Chondrocyte (in vitro differentiated cells): ENCODE data around the gene PKM. TPM values are rescaled to one million over a fixed set of nuclear protein-coding genes. Genes with fewer than 3 reads are reported as not detected.

ENCODE experiments used
- DNase-seq: peaks from one replicate; pipeline ENCODE4 v3.0.0; 2021; ENCODE audit warnings: mixed read lengths, low spot score
- H3K27ac Mint-ChIP-seq: one replicate; pipeline ENCODE4 v1.8.0; 2021; ENCODE audit warnings: mild to moderate bottlenecking, moderate library complexity, mixed read lengths; ENCODE audit not compliant: unreplicated experiment
- H3K27me3 Mint-ChIP-seq: 2 replicates; pipeline ENCODE4 v1.8.0; 2021; ENCODE audit warnings: low read depth, mixed read lengths
- H3K36me3 Mint-ChIP-seq: 2 replicates; pipeline ENCODE4 v1.8.0; 2021; ENCODE audit warnings: low read depth, mixed read lengths
- H3K4me1 Mint-ChIP-seq: 2 replicates; pipeline ENCODE4 v1.8.0; 2021; ENCODE audit warnings: low read depth, mild to moderate bottlenecking, mixed read lengths
- H3K4me3 Mint-ChIP-seq: one replicate; pipeline ENCODE4 v1.8.0; 2021; ENCODE audit warnings: mild to moderate bottlenecking, moderate library complexity, mixed read lengths; ENCODE audit not compliant: unreplicated experiment
- H3K9me3 Mint-ChIP-seq: 2 replicates; pipeline ENCODE4 v1.8.0; 2021; ENCODE audit warnings: low read depth, mixed read lengths
- total RNA-seq: library from RNA; stranded (reverse); gene quantifications from 3 replicates; pipeline ENCODE4 v1.2.1, GENCODE V29; 2021
- TF ChIP-seq, protein P1 (sequence below): fragments of 200-600 bp; sonication (generic); IDR thresholded peaks from 2 replicates; pipeline ENCODE4 v1.5.0; 2021; ENCODE audit warnings: antibody characterized with exemption, mild to moderate bottlenecking, moderate library complexity

The PKM gene
- total RNA-seq, 1 donor from 2014 or later, result 976 TPM

DNA sequence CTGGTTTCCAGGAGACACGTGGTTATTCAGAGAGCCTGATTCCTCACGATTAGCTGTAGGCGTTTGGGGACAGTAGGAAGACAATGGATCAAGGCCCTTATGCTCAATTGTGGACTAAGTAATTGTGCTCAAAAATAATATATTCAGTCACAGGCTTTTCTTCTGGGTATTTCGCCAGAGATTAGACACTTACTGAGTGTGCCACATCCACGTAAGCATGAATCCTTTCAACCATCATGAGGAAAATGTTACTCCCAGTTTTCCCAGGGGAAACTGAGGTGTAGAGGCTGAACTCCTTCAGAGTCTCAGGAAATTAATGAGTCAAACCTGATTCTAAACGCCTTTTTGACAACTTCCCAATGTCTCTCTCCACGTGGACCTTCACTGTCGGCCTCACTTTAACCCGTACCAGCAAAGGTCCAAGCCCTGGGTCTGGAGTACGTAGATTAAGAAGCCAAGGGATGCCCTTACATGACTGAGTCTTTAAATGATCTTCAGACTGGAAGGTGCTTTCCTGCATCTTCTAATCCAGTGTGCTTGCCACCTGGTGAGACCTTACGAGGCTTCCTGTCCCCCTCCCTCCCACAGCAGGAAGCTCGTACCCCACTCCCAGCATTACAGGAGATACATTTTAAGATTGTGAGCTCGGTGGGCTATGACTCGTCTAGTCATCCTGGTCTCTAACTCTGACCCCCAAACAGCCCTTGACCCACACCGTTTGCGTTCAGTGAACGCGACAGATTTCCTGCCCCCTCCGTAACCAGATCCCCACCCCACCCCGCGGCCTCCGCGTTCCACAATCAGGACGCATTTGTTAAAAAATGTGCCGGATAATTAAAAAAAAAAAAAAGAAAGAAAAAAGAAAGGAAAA is 1.7 kb downstream of the PKM start:
- peaks cover 58% of the 10 kb centered on the region for H3K4me1 Mint-ChIP-seq

DNA sequence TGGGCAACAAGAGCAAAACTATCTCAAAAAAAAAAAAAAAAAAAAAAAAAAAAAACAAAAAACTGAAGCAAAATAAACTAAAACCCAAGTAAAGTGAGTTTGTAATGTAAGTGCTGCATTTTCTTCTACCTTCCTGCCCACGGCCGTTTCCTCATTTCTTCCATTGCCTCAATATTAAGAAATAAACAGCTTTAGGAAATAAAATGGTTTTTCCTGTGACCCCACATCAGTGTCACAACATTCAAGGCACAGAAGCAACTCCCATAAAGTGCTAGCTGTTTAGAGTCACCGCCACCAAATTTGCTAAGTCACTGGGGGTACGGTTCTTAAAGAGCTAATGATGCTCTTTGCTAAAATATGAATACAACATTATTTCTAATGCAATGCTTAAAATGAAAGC is 3.3 kb downstream of the PKM start:
- no peak for DNase-seq
- Mint-ChIP-seq H3K27me3 (no peaks in the 10 kb centered on the region), H3K9me3 (no peaks in the 10 kb centered on the region), H3K4me3 (peak overlapping the region; percentile 97), H3K36me3 (peaks cover 6% of the 10 kb centered on the region), H3K4me1 (peaks cover 70% of the 10 kb centered on the region), H3K27ac (peak overlapping the region; percentile 97)
- TF ChIP-seq, protein P1, sequence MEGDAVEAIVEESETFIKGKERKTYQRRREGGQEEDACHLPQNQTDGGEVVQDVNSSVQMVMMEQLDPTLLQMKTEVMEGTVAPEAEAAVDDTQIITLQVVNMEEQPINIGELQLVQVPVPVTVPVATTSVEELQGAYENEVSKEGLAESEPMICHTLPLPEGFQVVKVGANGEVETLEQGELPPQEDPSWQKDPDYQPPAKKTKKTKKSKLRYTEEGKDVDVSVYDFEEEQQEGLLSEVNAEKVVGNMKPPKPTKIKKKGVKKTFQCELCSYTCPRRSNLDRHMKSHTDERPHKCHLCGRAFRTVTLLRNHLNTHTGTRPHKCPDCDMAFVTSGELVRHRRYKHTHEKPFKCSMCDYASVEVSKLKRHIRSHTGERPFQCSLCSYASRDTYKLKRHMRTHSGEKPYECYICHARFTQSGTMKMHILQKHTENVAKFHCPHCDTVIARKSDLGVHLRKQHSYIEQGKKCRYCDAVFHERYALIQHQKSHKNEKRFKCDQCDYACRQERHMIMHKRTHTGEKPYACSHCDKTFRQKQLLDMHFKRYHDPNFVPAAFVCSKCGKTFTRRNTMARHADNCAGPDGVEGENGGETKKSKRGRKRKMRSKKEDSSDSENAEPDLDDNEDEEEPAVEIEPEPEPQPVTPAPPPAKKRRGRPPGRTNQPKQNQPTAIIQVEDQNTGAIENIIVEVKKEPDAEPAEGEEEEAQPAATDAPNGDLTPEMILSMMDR, result no peak

More for the DNA sequence above, 1.7 kb downstream of the PKM start:
- Mint-ChIP-seq H3K27ac (peak overlapping the region; percentile 97), H3K4me3 (peak overlapping the region; percentile 97), H3K27me3 (no peaks in the 10 kb centered on the region), H3K9me3 (no peaks in the 10 kb centered on the region), H3K36me3 (peaks cover 3% of the 10 kb centered on the region)
- TF ChIP-seq, protein P1, result no peak
- no peak for DNase-seq

DNA sequence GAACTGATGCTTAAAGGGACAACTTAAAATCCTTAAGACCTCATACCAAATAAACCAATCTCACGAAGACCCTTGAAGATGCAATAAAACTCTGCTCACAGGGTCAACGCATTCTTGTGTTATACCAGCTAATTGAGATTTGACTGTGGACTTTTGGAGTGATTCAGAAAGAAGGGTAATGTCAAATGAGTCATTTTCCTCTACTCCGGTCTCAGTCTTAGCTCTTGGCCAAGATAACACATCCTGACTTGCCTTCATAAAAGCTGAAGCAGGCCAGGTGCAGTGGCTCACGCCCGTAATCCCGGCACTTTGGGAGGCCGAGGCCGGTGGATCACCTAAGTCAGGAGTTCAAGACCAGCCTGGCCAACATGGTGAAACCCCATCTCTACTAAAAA is 3.8 kb downstream of the PKM start:
- Mint-ChIP-seq H3K4me3 (peak overlapping the region; percentile 97), H3K9me3 (no peaks in the 10 kb centered on the region), H3K27me3 (no peaks in the 10 kb centered on the region), H3K4me1 (peaks cover 70% of the 10 kb centered on the region), H3K27ac (peak overlapping the region; percentile 97), H3K36me3 (peaks cover 6% of the 10 kb centered on the region)
- TF ChIP-seq, protein P1, result no peak
- no peak for DNase-seq

DNA sequence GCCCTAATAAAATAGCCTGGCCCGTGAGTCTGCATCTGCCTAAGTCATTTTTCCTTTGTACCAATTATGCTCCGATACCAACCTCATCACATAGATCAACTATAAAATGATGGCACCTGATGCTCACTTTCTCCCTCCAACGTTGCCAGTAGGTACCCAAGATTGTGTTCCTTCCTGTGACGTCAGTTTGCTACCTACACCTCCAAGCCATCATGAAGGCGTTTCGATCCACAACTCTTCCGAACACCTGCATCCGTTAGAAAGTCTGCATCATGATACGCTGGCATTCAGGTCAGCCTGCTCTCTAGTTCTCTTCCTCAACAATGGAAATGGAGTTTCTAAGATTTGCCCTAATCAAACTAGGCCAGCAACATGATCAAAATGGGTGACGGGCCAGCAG is 7.7 kb downstream of the PKM start:
- peaks cover 86% of the 10 kb centered on the region for H3K4me1 Mint-ChIP-seq
- no peaks in the 10 kb centered on the region for H3K9me3 Mint-ChIP-seq
- TF ChIP-seq, protein P1, result no peak
- peaks cover 14% of the 10 kb centered on the region for H3K36me3 Mint-ChIP-seq
- H3K27me3 Mint-ChIP-seq, result no peaks in the 10 kb centered on the region
- H3K4me3 Mint-ChIP-seq, result no peak overlapping the region
- DNase-seq, result no peak
- peak overlapping the region; percentile 88 for H3K27ac Mint-ChIP-seq

DNA sequence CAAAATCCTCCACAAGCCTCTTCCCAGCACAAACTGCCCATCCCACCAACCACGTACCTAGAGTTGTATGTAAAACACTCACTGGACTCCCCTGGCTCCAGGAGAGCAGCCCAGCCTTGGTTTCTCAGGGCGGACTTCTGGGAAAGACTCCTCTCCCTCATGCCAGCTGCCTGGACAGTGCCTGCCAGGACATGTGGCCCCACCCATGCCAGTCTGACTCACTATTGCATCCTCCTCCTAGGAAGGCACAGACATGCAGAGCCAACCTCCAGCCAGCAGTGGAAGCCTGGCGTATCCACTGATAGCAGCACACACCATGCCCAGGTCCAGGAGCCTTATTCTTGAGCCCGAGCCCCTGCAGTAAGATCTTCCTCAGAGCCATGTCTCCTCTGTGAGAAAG is 8.6 kb downstream of the PKM start:
- DNase-seq, result no peak
- peak overlapping the region; percentile 29 for H3K4me3 Mint-ChIP-seq
- TF ChIP-seq, protein P1, result peak; percentile 36
- H3K27me3 Mint-ChIP-seq, result no peaks in the 10 kb centered on the region
- peak overlapping the region; percentile 88 for H3K27ac Mint-ChIP-seq
- peaks cover 82% of the 10 kb centered on the region for H3K4me1 Mint-ChIP-seq
- H3K36me3 Mint-ChIP-seq, result peaks cover 17% of the 10 kb centered on the region
- no peaks in the 10 kb centered on the region for H3K9me3 Mint-ChIP-seq
